ENCODE measurements around the gene STK32C.
"Not testable (repeated sequence)": the region's sequence is repeated elsewhere in the genome, so short reads cannot be mapped to it uniquely, and the experiment has no call there.

Gene STK32C

DNA sequence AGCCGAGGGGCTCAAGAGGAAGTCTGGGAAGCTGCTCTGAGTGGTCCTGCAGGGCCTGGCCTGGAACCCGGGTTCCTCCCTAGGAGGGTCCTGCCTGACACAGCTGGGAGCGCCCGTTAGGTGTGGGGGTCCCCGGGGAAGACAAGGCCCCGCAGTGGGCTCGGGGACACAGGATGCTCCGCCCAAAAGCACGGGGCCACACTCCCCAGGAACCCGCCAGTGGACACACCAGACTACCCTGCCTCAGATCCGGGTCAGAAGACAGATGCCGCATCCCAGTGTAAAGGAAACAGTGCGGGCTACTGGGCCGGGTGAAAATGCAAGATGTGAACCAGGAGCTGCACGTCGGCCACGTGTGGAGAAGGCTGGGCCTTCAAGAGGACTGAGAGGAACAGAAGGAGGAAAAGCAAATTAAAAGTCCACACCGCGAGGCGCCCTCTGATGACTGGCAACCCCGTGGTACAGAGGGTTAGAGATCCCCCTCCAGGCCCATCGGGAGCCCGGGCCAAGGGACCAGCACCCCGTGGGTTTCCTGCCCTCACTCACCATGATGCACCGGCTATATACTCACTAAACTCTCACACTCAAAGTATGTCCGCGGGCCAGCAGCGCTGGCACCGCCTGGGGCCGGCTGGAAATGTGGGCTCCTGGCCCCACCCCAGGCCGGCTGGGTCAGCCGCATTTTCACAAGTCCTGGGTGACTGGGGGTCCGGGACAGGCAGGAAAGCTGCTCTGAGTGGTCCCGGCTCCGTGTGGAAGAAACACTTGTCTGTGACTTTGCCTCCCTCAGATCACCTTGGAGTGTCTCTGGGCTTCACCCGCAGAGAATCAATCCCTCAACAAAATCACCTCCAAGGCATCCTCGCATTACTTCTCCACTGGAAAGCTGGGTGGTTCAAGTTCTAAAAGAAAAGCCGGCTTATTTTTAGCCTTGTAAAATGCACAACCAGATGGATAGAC lies 6.1 kb downstream of the STK32C start:
- no peak for DNase-seq (ENCODE audit: low spot score)

GRCh38 chr10:132300582-132300981 lies 7.2 kb downstream of the STK32C start:
- no peak for DNase-seq (ENCODE audit: low spot score)

DNA sequence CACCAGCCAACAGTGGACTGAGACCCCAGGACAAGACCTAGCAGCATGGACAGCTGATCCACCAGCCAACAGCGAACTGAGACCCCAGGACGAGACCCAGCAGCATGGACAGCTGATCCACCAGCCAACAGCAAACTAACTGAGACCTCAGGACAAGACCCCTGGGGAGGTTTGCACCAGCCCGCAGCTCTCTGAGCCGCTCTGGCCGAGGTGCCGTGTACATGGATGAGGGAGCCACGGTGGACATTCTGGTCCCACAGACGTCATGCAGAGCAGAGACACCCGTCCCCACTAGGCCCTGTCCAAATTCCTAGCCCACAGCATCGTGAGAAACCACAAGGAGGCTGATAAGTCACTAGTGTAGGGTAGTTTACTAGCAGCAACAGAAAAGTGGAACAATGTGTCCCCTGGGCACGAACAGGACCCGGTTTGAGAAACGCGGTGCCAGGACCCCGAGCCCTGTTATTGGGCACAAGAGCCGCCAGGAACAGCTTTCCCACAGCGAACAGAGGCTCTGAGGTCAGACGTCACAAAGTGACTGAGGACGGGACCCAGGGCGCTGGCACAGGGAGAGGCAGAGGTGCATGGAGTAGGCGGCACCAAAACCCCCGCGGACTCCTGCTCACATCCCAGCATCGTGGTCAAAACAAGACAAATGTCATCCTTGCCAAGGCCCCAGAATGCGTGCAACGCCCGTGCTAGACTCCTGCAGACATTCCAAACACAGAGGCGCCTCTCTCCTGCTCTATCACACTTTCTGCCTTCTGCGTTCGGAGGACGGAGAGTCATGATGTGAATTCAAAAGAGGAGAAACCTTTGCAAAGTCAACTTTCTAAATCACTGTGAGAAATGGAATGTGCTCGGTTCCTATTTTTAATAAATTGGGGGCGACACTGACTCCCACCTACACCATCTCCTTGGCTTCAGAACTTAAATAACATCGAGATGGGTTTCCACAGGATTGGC lies 8.1 kb downstream of the STK32C start:
- peak; percentile 68 for DNase-seq (ENCODE audit: low spot score)

GRCh38 chr10:132298038-132298881 lies 9.5 kb downstream of the STK32C start:
- no peak for DNase-seq (ENCODE audit: low spot score)

- DNase-seq (ENCODE audit: low spot score), result no peak
Observed at GRCh38 chr10:132297526-132297925, 10.2 kb downstream of the STK32C start.

GRCh38 chr10:132296666-132297443 lies 10.9 kb downstream of the STK32C start:
- DNase-seq (ENCODE audit: low spot score), result no peak

- DNase-seq (ENCODE audit: low spot score), result not testable (repeated sequence)
Observed at GRCh38 chr10:132295481-132295880, 12.3 kb downstream of the STK32C start.

DNA sequence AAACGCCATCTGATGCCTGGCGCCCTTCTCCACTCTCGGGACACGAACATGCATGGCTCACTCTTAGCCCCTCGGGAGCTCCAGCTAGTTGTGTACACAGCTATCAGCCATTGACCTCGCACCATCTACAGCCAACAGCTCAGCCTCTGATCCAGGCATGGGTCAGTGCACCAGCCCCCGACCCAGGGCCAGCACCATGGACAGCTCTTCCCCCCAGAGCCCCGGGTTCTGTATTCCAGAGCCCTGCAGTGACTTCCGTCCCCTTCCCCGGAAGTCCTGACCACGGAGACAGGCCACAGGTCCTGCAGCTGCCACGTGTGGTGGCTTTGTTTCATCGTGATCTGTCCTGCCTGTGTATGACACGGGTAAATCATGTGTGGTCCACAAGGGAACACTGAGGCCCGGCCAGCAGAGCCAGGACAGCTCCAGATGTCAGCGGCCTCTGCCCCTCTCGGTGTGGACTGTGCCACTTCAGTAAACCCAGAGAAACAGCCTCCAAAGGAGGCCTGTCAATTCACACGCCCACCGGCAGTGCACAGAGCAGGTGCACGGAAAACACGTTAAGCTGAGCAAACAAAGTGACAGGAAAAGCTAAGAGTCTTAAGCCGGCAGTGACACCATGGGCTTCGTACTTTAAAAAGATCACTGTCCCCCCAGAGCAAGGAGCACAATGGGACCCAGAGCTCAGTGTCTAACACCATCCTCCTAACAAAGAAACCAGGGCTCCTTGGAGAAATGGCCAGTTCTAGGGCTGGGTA lies 13.0 kb downstream of the STK32C start:
- no peak for DNase-seq (ENCODE audit: low spot score)

DNA sequence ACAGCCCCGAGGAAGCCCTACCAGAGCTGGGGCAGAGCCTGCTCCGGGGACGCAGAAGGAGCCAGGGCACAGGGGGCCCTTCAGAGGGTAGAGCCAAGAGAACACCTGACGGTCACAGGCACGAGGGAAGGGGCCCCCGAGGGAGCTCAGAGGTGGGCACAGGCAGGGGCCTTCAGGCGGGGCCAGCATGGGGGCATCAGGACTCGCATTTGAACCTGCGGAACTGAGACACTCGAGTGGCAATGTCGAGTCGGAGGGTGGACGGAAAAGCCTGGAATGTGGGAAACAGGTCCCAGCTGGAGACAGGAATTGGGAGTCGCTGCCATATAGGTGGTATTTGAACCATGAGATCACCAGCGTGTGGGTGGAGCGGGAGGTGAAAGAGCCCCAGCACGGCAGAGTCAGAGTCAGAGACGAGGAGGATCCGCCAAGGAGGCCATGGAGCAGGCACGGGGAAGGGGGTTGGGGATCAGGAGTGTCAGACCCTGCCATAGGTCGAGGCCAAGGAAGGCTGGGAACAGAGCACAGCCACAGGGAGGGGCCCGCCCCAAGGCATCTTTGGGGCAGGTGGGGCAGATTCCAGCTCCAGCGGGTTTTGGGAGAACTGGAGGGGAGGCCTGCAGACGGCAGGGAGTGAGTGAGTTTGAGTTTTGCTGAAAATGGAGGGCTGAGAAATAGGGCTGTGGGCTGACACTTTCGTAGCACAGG lies 13.8 kb downstream of the STK32C start:
- no peak for DNase-seq (ENCODE audit: low spot score)

GRCh38 chr10:132293201-132293812 lies 14.4 kb downstream of the STK32C start:
- no peak for DNase-seq (ENCODE audit: low spot score)

- no peak for DNase-seq (ENCODE audit: low spot score)
Observed at GRCh38 chr10:132292287-132293200, 15.2 kb downstream of the STK32C start.

DNA sequence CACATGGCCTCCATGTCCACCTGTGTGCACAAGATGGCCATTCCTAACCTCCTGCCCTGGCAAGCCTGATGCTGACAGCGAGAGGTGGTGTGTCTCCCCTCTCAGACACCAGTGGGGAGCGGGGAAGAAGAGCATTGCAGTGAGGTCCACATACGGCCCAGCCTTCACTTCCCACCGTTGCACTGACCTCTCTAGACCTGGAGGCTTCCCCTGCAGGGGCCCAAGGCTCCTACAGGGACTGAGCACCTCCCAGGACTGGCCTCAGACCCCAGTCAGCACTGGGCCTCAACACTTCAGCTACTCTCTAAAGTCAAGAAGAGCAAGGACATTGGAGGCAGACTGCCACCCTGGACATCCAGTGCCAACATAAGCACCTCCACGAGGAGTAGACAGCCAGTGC lies 15.9 kb downstream of the STK32C start:
- DNase-seq (ENCODE audit: low spot score), result no peak

GRCh38 chr10:132290631-132291030 lies 17.1 kb downstream of the STK32C start:
- DNase-seq (ENCODE audit: low spot score), result no peak

- no peak for DNase-seq (ENCODE audit: low spot score)
Observed at GRCh38 chr10:132289439-132289838, 18.3 kb downstream of the STK32C start.

GRCh38 chr10:132283604-132284382 lies 24.0 kb downstream of the STK32C start:
- DNase-seq (ENCODE audit: low spot score), result no peak

- DNase-seq (ENCODE audit: low spot score), result no peak
Observed at GRCh38 chr10:132282667-132283603, 24.8 kb downstream of the STK32C start.
